GM23338 (cell line): ENCODE results near the gene RPS6KA4. TPM values are rescaled to one million over a fixed set of nuclear protein-coding genes. Genes with fewer than 3 reads are reported as not detected.
A peak's percentile ranks its signal among the peaks of the same experiment; 100 is the strongest.

ENCODE experiments used
- ATAC-seq: fragments of 200-7000 bp; cut with Tn5 transposase; 3 replicates; pipeline ENCODE4 v1.9.1; 2020
- DNase-seq: peaks from one replicate; pipeline ENCODE4 v3.0.0-alpha.2; 2015; ENCODE audit warnings: low spot score
- H2AFZ ChIP-seq: fragments of 200-600 bp; sonication (generic); 2 replicates; pipeline ENCODE4 v1.8.0; 2016; ENCODE audit warnings: antibody characterized with exemption, mild to moderate bottlenecking, moderate library complexity
- H3F3A ChIP-seq: fragments of 200-600 bp; sonication (generic); replicated peaks from 2 replicates; pipeline ENCODE4 v1.8.0; 2017; ENCODE audit warnings: antibody characterized with exemption, mixed run types, low read depth
- H3K27ac ChIP-seq: fragments of 200-600 bp; sonication (generic); 2 replicates; pipeline ENCODE4 v1.6.1; 2016; ENCODE audit warnings: low read depth
- H3K27me3 ChIP-seq: fragments of 200-600 bp; sonication (generic); 2 replicates; pipeline ENCODE4 v1.8.0; 2016; ENCODE audit warnings: mild to moderate bottlenecking, mixed run types, moderate library complexity; ENCODE audit not compliant: insufficient read depth
- H3K36me3 ChIP-seq: fragments of 200-600 bp; sonication (generic); 2 replicates; pipeline ENCODE4 v1.8.0; 2016; ENCODE audit warnings: mild to moderate bottlenecking; ENCODE audit not compliant: insufficient read depth
- H3K4me1 ChIP-seq: fragments of 200-600 bp; sonication (generic); 2 replicates; pipeline ENCODE4 v1.8.0; 2016; ENCODE audit warnings: mild to moderate bottlenecking, moderate library complexity; ENCODE audit not compliant: insufficient read depth
- H3K4me2 ChIP-seq: fragments of 200-600 bp; sonication (generic); 2 replicates; pipeline ENCODE4 v1.7.1; 2017; ENCODE audit warnings: mixed run types
- H3K4me3 ChIP-seq: fragments of 200-600 bp; sonication (generic); 2 replicates; pipeline ENCODE4 v1.6.1; 2016; ENCODE audit warnings: mixed run types
- H3K79me2 ChIP-seq: fragments of 200-600 bp; sonication (generic); replicated peaks from 2 replicates; pipeline ENCODE4 v1.8.0; 2017; ENCODE audit warnings: mild to moderate bottlenecking; ENCODE audit not compliant: insufficient read depth
- H3K9me2 ChIP-seq: fragments of 200-600 bp; sonication (generic); 2 replicates; pipeline ENCODE4 v1.8.0; 2017; ENCODE audit not compliant: insufficient read depth
- H4K20me1 ChIP-seq: fragments of 200-600 bp; sonication (generic); replicated peaks from 2 replicates; pipeline ENCODE4 v1.8.0; 2017; ENCODE audit warnings: mild to moderate bottlenecking; ENCODE audit not compliant: insufficient read depth
- H3K27ac Mint-ChIP-seq: 2 replicates; pipeline ENCODE4 v1.8.0; 2020; ENCODE audit warnings: inconsistent platforms, mild to moderate bottlenecking, moderate library complexity, mixed read lengths
- H3K27me3 Mint-ChIP-seq: 3 replicates; pipeline ENCODE4 v1.8.0; 2022; ENCODE audit warnings: low read depth, mild to moderate bottlenecking, moderate library complexity, mixed read lengths, inconsistent platforms; ENCODE audit not compliant: insufficient read depth, poor library complexity
- H3K36me3 Mint-ChIP-seq: 3 replicates; pipeline ENCODE4 v1.8.0; 2021; ENCODE audit warnings: low read depth, mild to moderate bottlenecking, inconsistent platforms, moderate library complexity, mixed read lengths
- H3K4me1 Mint-ChIP-seq: 3 replicates; pipeline ENCODE4 v1.8.0; 2020; ENCODE audit warnings: mild to moderate bottlenecking, inconsistent platforms, mixed read lengths
- H3K4me3 Mint-ChIP-seq: 3 replicates; pipeline ENCODE4 v1.8.0; 2021; ENCODE audit warnings: moderate library complexity, mild to moderate bottlenecking, inconsistent platforms, mixed read lengths
- H3K9me3 Mint-ChIP-seq: 3 replicates; pipeline ENCODE4 v1.8.0; 2020; ENCODE audit warnings: moderate library complexity, mild to moderate bottlenecking, inconsistent platforms, mixed read lengths
- REST ChIP-seq: IDR thresholded peaks from one replicate; pipeline ENCODE4 v1.6.1; 2018; ENCODE audit warnings: antibody characterized with exemption; ENCODE audit not compliant: unreplicated experiment
- polyA plus RNA-seq: library from polyadenylated mRNA; unstranded; fragments of >200 nt; fragmentation: Nextera tagmentation; extraction: Ambion mirVana; gene quantifications from 2 replicates; pipeline ENCODE4 v1.2.1, GENCODE V29; 2016
- total RNA-seq: library from RNA; depleted of rRNA; stranded (reverse); fragments of >200 nt; shearing (Covaris generic); gene quantifications from 2 replicates; pipeline ENCODE4 v1.2.3, GENCODE V29; 2014
- TF ChIP-seq, protein P1 (sequence below): fragments of 250-450 bp; sonication (Bioruptor Pico); IDR thresholded peaks from 2 replicates; pipeline ENCODE4 v1.5.0; 2020; ENCODE audit warnings: mild to moderate bottlenecking, moderate library complexity
- TF ChIP-seq, protein P2 (sequence below), 2 experiments: fragments of 200-600 bp in 1 of 2; sonication (generic) in 1 of 2; conservative IDR thresholded peaks; 2 replicates each; pipeline versions ENCODE4 v1.5.1 to v1.6.1; 2016 to 2017; ENCODE audit warnings: antibody characterized with exemption in 2 of 2, low read depth in 2 of 2, mild to moderate bottlenecking in 2 of 2, moderate library complexity in 1 of 2

Gene RPS6KA4
- total and polyA plus RNA-seq, 2 experiments from 2014 or later: 3.5 to 19.9 TPM

- no peak overlapping the region for H2AFZ ChIP-seq
- H3K27me3 ChIP-seq: no peaks in the 10 kb centered on the region
- Mint-ChIP-seq H3K9me3 (no peaks in the 10 kb centered on the region; the same call in 2 of the 3 replicates), H3K36me3 (no peaks in the 10 kb centered on the region), H3K4me1 (peaks cover 3% of the 10 kb centered on the region), H3K4me3 (no peak overlapping the region), H3K27me3 (peaks cover 5% of the 10 kb centered on the region), H3K27ac (no peak overlapping the region)
- no peak overlapping the region for H3K4me2 ChIP-seq
- no peaks in the 10 kb centered on the region for H3K36me3 ChIP-seq
- H3F3A ChIP-seq: no peaks in the 10 kb centered on the region
- TF ChIP-seq, protein P1, sequence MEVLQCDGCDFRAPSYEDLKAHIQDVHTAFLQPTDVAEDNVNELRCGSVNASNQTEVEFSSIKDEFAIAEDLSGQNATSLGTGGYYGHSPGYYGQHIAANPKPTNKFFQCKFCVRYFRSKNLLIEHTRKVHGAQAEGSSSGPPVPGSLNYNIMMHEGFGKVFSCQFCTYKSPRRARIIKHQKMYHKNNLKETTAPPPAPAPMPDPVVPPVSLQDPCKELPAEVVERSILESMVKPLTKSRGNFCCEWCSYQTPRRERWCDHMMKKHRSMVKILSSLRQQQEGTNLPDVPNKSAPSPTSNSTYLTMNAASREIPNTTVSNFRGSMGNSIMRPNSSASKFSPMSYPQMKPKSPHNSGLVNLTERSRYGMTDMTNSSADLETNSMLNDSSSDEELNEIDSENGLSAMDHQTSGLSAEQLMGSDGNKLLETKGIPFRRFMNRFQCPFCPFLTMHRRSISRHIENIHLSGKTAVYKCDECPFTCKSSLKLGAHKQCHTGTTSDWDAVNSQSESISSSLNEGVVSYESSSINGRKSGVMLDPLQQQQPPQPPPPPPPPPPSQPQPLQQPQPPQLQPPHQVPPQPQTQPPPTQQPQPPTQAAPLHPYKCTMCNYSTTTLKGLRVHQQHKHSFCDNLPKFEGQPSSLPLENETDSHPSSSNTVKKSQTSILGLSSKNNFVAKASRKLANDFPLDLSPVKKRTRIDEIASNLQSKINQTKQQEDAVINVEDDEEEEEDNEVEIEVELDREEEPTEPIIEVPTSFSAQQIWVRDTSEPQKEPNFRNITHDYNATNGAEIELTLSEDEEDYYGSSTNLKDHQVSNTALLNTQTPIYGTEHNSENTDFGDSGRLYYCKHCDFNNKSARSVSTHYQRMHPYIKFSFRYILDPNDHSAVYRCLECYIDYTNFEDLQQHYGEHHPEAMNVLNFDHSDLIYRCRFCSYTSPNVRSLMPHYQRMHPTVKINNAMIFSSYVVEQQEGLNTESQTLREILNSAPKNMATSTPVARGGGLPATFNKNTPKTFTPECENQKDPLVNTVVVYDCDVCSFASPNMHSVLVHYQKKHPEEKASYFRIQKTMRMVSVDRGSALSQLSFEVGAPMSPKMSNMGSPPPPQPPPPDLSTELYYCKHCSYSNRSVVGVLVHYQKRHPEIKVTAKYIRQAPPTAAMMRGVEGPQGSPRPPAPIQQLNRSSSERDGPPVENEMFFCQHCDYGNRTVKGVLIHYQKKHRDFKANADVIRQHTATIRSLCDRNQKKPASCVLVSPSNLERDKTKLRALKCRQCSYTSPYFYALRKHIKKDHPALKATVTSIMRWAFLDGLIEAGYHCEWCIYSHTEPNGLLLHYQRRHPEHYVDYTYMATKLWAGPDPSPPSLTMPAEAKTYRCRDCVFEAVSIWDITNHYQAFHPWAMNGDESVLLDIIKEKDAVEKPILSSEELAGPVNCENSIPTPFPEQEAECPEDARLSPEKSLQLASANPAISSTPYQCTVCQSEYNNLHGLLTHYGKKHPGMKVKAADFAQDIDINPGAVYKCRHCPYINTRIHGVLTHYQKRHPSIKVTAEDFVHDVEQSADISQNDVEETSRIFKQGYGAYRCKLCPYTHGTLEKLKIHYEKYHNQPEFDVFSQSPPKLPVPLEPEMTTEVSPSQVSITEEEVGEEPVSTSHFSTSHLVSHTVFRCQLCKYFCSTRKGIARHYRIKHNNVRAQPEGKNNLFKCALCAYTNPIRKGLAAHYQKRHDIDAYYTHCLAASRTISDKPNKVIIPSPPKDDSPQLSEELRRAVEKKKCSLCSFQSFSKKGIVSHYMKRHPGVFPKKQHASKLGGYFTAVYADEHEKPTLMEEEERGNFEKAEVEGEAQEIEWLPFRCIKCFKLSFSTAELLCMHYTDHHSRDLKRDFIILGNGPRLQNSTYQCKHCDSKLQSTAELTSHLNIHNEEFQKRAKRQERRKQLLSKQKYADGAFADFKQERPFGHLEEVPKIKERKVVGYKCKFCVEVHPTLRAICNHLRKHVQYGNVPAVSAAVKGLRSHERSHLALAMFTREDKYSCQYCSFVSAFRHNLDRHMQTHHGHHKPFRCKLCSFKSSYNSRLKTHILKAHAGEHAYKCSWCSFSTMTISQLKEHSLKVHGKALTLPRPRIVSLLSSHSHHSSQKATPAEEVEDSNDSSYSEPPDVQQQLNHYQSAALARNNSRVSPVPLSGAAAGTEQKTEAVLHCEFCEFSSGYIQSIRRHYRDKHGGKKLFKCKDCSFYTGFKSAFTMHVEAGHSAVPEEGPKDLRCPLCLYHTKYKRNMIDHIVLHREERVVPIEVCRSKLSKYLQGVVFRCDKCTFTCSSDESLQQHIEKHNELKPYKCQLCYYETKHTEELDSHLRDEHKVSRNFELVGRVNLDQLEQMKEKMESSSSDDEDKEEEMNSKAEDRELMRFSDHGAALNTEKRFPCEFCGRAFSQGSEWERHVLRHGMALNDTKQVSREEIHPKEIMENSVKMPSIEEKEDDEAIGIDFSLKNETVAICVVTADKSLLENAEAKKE (CRISPR knock-in tag): no peak
- TF ChIP-seq REST: no peak
- TF ChIP-seq, protein P2, sequence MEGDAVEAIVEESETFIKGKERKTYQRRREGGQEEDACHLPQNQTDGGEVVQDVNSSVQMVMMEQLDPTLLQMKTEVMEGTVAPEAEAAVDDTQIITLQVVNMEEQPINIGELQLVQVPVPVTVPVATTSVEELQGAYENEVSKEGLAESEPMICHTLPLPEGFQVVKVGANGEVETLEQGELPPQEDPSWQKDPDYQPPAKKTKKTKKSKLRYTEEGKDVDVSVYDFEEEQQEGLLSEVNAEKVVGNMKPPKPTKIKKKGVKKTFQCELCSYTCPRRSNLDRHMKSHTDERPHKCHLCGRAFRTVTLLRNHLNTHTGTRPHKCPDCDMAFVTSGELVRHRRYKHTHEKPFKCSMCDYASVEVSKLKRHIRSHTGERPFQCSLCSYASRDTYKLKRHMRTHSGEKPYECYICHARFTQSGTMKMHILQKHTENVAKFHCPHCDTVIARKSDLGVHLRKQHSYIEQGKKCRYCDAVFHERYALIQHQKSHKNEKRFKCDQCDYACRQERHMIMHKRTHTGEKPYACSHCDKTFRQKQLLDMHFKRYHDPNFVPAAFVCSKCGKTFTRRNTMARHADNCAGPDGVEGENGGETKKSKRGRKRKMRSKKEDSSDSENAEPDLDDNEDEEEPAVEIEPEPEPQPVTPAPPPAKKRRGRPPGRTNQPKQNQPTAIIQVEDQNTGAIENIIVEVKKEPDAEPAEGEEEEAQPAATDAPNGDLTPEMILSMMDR (conservative IDR thresholded peaks at IDR 0.05; ENCODE audit: low read depth in 2 of 2): peak in 1 of 2 experiments; percentile 41; a peak in 2 of 4 replicates
- no peaks in the 10 kb centered on the region for H4K20me1 ChIP-seq
- DNase-seq (no peak), ATAC-seq (peak; percentile 56)
- H3K4me3 ChIP-seq: no peak overlapping the region
- H3K9me2 ChIP-seq: no peaks in the 10 kb centered on the region
- H3K4me1 ChIP-seq: no peaks in the 10 kb centered on the region
- no peaks in the 10 kb centered on the region for H3K79me2 ChIP-seq
- H3K27ac ChIP-seq: no peak overlapping the region
These were observed 26.3 kb downstream of the RPS6KA4 start for GRCh38 chr11:64384981-64385944.
